Esophagus squamous epithelium (tissue), 4 donors: ENCODE data around the gene ADCY5.

Experiments
- POLR2A ChIP-seq, 4 donors: fragments of 450-650 bp; IDR thresholded peaks; one replicate each; pipeline ENCODE4 v1.6.1; 2017; ENCODE audit warnings: antibody characterized with exemption in 4 of 4, mild to moderate bottlenecking in 4 of 4, moderate library complexity in 3 of 4
- TF ChIP-seq, protein P1 (sequence below), 6 experiments: fragments of 450-650 bp in 4 of 6; fragments of 200-600 bp in 2 of 6; sonication (generic) in 2 of 6; IDR thresholded peaks; one replicate each; pipeline ENCODE4 v1.5.1; 2016 to 2019; ENCODE audit warnings: antibody characterized with exemption in 6 of 6, mild to moderate bottlenecking in 4 of 6, moderate library complexity in 4 of 6

- TF ChIP-seq, protein P1, sequence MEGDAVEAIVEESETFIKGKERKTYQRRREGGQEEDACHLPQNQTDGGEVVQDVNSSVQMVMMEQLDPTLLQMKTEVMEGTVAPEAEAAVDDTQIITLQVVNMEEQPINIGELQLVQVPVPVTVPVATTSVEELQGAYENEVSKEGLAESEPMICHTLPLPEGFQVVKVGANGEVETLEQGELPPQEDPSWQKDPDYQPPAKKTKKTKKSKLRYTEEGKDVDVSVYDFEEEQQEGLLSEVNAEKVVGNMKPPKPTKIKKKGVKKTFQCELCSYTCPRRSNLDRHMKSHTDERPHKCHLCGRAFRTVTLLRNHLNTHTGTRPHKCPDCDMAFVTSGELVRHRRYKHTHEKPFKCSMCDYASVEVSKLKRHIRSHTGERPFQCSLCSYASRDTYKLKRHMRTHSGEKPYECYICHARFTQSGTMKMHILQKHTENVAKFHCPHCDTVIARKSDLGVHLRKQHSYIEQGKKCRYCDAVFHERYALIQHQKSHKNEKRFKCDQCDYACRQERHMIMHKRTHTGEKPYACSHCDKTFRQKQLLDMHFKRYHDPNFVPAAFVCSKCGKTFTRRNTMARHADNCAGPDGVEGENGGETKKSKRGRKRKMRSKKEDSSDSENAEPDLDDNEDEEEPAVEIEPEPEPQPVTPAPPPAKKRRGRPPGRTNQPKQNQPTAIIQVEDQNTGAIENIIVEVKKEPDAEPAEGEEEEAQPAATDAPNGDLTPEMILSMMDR (IDR thresholded peaks at IDR 0.05) = no peak
- no peak for TF ChIP-seq POLR2A (IDR thresholded peaks at IDR 0.05)
These were observed 39.3 kb downstream of the ADCY5 start for GRCh38 chr3:123409443-123410148.
